Measurements from ENCODE around the gene ATXN7L2.

ATXN7L2 gene

GRCh38 chr1:109474697-109475096 lies 9.0 kb upstream of the ATXN7L2 start:
- in situ Hi-C loops (cut with HindIII; ENCODE audit: low sequenced_read_pairs), result no loop called here

GRCh38 chr1:109475261-109475660 lies 8.4 kb upstream of the ATXN7L2 start:
- in situ Hi-C loops (cut with HindIII; ENCODE audit: low sequenced_read_pairs), result no loop called here

- in situ Hi-C loops (cut with HindIII; ENCODE audit: low sequenced_read_pairs), result no loop called here
Observed at GRCh38 chr1:109476825-109477224, 6.9 kb upstream of the ATXN7L2 start.

GRCh38 chr1:109477821-109478220 lies 5.9 kb upstream of the ATXN7L2 start:
- in situ Hi-C loops (cut with HindIII; ENCODE audit: low sequenced_read_pairs), result no loop called here

- in situ Hi-C loops (cut with HindIII; ENCODE audit: low sequenced_read_pairs), result no loop called here
Observed at GRCh38 chr1:109478806-109479205, 4.9 kb upstream of the ATXN7L2 start.

- in situ Hi-C loops (cut with HindIII; ENCODE audit: low sequenced_read_pairs), result no loop called here
Observed at GRCh38 chr1:109479311-109479710, 4.4 kb upstream of the ATXN7L2 start.

GRCh38 chr1:109479901-109480300 lies 3.8 kb upstream of the ATXN7L2 start:
- in situ Hi-C loops (cut with HindIII; ENCODE audit: low sequenced_read_pairs), result no loop called here

- in situ Hi-C loops (cut with HindIII; ENCODE audit: low sequenced_read_pairs), result no loop called here
Observed at GRCh38 chr1:109481646-109482045, 2.1 kb upstream of the ATXN7L2 start.

- in situ Hi-C loops (cut with HindIII; ENCODE audit: low sequenced_read_pairs), result no loop called here
Observed at GRCh38 chr1:109482242-109482641, 1.5 kb upstream of the ATXN7L2 start.

GRCh38 chr1:109482791-109483671 lies 674 bp upstream of the ATXN7L2 start:
- in situ Hi-C loops (cut with HindIII; ENCODE audit: low sequenced_read_pairs), result no loop called here

GRCh38 chr1:109484519-109484975 lies 842 bp downstream of the ATXN7L2 start:
- in situ Hi-C loops (cut with HindIII; ENCODE audit: low sequenced_read_pairs), result no loop called here

GRCh38 chr1:109485001-109485400 lies 1.3 kb downstream of the ATXN7L2 start:
- in situ Hi-C loops (cut with HindIII; ENCODE audit: low sequenced_read_pairs), result no loop called here

- in situ Hi-C loops (cut with HindIII; ENCODE audit: low sequenced_read_pairs), result no loop called here
Observed at GRCh38 chr1:109487261-109487660, 3.6 kb downstream of the ATXN7L2 start.

GRCh38 chr1:109488201-109488600 lies 4.5 kb downstream of the ATXN7L2 start:
- in situ Hi-C loops (cut with HindIII; ENCODE audit: low sequenced_read_pairs), result no loop called here

GRCh38 chr1:109488696-109489095 lies 5.0 kb downstream of the ATXN7L2 start:
- in situ Hi-C loops (cut with HindIII; ENCODE audit: low sequenced_read_pairs), result no loop called here

GRCh38 chr1:109490029-109490933 lies 6.6 kb downstream of the ATXN7L2 start:
- in situ Hi-C loops (cut with HindIII; ENCODE audit: low sequenced_read_pairs), result loop anchor here (5.0 to 10.0 kb wide), 2 partner anchors 47 to 215 kb away; partner anchors contain the start of gene GPR61

GRCh38 chr1:109490934-109491302 lies 7.2 kb downstream of the ATXN7L2 start:
- in situ Hi-C loops (cut with HindIII; ENCODE audit: low sequenced_read_pairs), result loop anchor here (5.0 to 10.0 kb wide), 2 partner anchors 46 to 216 kb away; partner anchors contain the start of gene GPR61

GRCh38 chr1:109491372-109491771 lies 7.7 kb downstream of the ATXN7L2 start:
- in situ Hi-C loops (cut with HindIII; ENCODE audit: low sequenced_read_pairs), result loop anchor here (5.0 to 10.0 kb wide), 2 partner anchors 46 to 217 kb away; partner anchors contain the start of gene GPR61

- in situ Hi-C loops (cut with HindIII; ENCODE audit: low sequenced_read_pairs), result loop anchor here (5.0 to 10.0 kb wide), 2 partner anchors 45 to 218 kb away; partner anchors contain the start of gene GPR61
Observed at GRCh38 chr1:109492779-109493178, 9.1 kb downstream of the ATXN7L2 start.

GRCh38 chr1:109493227-109493626 lies 9.5 kb downstream of the ATXN7L2 start:
- in situ Hi-C loops (cut with HindIII; ENCODE audit: low sequenced_read_pairs), result loop anchor here (5.0 to 10.0 kb wide), 2 partner anchors 44 to 218 kb away; partner anchors contain the start of gene GPR61
